Measurements from ENCODE around the gene ATG4B. TPM values are rescaled to one million over a fixed set of nuclear protein-coding genes. Genes with fewer than 3 reads are reported as not detected.

Gene ATG4B
- total RNA-seq, 1 experiment from 2014 or later = 118 TPM

GRCh38 chr2:241720099-241720498 lies 82.6 kb downstream of the ATG4B start:
- DNase-seq (ENCODE audit: low spot score) = no peak
- in situ Hi-C loops (cut with HindIII; ENCODE audit: low sequenced_read_pairs) = no loop called here

GRCh38 chr2:241720560-241720959 lies 83.1 kb downstream of the ATG4B start:
- DNase-seq (ENCODE audit: low spot score) = no peak
- in situ Hi-C loops (cut with HindIII; ENCODE audit: low sequenced_read_pairs) = no loop called here

- in situ Hi-C loops (cut with HindIII; ENCODE audit: low sequenced_read_pairs) = no loop called here
- DNase-seq (ENCODE audit: low spot score) = no peak
These were observed 84.4 kb downstream of the ATG4B start for GRCh38 chr2:241721852-241722251.

GRCh38 chr2:241722896-241723454 lies 85.5 kb downstream of the ATG4B start:
- in situ Hi-C loops (cut with HindIII; ENCODE audit: low sequenced_read_pairs) = no loop called here
- no peak for DNase-seq (ENCODE audit: low spot score)

Other genes with a start within 250 kb of the ATG4B start
- 299 and 330 TPM in 2 replicates for gene STK25, start 129.1 kb upstream of the ATG4B start, total RNA-seq (2014; rRNA removed; shearing (Covaris generic))
- 26.9 and 36.3 TPM in 2 replicates for gene BOK, start 78.9 kb upstream of the ATG4B start, total RNA-seq (2014; rRNA removed; shearing (Covaris generic))
- 85.0 and 86.2 TPM in 2 replicates for gene THAP4, start 535 bp upstream of the ATG4B start, total RNA-seq (2014; rRNA removed; shearing (Covaris generic))
- 52.0 and 57.9 TPM in 2 replicates for gene DTYMK, start 49.1 kb downstream of the ATG4B start, total RNA-seq (2014; rRNA removed; shearing (Covaris generic))
- gene ING5, start 64.3 kb downstream of the ATG4B start, total RNA-seq (2014; rRNA removed; shearing (Covaris generic)) = 21.6 and 65.8 TPM in 2 replicates
- gene D2HGDH, start 96.9 kb downstream of the ATG4B start, total RNA-seq (2014; rRNA removed; shearing (Covaris generic)) = 48.4 and 50.7 TPM in 2 replicates
- not detected in 2 replicates for gene GAL3ST2, start 139.1 kb downstream of the ATG4B start, total RNA-seq (2014; rRNA removed; shearing (Covaris generic))
- not detected in 2 replicates for gene NEU4, start 171.5 kb downstream of the ATG4B start, total RNA-seq (2014; rRNA removed; shearing (Covaris generic))
- gene PDCD1, start 221.2 kb downstream of the ATG4B start, total RNA-seq (2014; rRNA removed; shearing (Covaris generic)) = 0.62 TPM in 1 of 2 replicates, not detected in the other
- gene RTP5, start 232.0 kb downstream of the ATG4B start, total RNA-seq (2014; rRNA removed; shearing (Covaris generic)) = not detected in 2 replicates

Measured in G401 (cell line).